ENCODE data around the gene TUBB2A.
"Not testable (repeated sequence)": the region's sequence is repeated elsewhere in the genome, so short reads cannot be mapped to it uniquely, and the experiment has no call there.

TUBB2A gene

DNA sequence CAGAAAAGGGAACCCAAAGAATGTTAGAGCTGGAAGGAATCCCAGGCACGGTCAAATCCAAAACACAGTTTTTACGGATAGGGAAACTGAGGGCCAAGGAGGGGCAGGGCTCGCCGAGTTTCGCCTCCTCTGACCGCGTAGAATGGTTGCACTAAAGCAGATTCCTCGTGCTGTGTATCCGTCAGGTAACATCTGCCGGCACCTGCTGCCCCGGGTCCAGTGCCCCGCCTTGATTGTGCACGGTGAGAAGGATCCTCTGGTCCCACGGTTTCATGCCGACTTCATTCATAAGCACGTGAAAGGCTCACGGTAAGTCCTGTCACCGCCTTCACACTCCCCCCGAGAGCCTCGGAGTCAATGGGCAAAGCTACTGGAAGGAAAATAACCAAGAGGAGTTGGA is 17.1 kb downstream of the TUBB2A start:
- no peak for TF ChIP-seq CTCF (IDR thresholded peaks at IDR 0.05; ENCODE audit: insufficient read depth, low read length, missing control alignments)
- POLR2A ChIA-PET: interaction anchor here (1.2 kb wide), 1 partner anchor 17 kb away, joined by 5 read pairs; the partner anchor contains the start of gene TUBB2A
- CTCF ChIA-PET: interaction anchor here (1.0 to 6.0 kb wide), 7 partner anchors 8 to 111 kb away, joined by 3 to 34 read pairs (median 5); partner anchors contain the start of gene TUBB2A
- DNase-seq (ENCODE audit: low read depth, low spot score): no peak
- no peak overlapping the region for H3K4me3 ChIP-seq (ENCODE audit: low read depth, low read length)

- TF ChIP-seq CTCF (IDR thresholded peaks at IDR 0.05; ENCODE audit: insufficient read depth, low read length, missing control alignments): no peak
- CTCF ChIA-PET: interaction anchor here (1.0 to 6.0 kb wide), 11 partner anchors 9 to 112 kb away, joined by 3 to 34 read pairs (median 5); partner anchors contain the start of gene TUBB2A
- DNase-seq (ENCODE audit: low read depth, low spot score): no peak
- H3K4me3 ChIP-seq (ENCODE audit: low read depth, low read length): no peak overlapping the region
- POLR2A ChIA-PET: interaction anchor here (0.7 to 1.2 kb wide), 5 partner anchors 11 to 1232 kb away, joined by 3 to 5 read pairs (median 3); partner anchors contain the start of gene TUBB2A
These were observed 18.0 kb downstream of the TUBB2A start for GRCh38 chr6:3139090-3139903.

DNA sequence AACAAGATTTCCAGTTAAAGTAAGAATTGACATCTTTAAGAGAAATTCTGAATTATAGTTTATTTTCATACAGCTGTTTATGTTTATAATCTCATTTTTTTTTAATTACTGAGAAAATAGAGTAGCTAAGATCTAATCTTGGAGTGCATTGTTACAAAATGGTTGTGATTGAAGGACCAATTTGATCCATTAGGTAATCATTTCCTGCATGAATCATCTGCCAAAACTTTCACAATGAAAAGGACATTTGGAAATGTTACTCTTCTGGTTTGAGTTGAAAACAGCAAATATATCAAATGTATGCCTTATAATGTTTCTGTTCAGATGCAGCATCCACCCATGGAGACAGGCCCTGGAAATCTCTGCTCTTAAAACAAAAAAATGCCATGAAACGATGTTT is 19.0 kb downstream of the TUBB2A start:
- H3K4me3 ChIP-seq (ENCODE audit: low read depth, low read length): no peak overlapping the region
- TF ChIP-seq CTCF (IDR thresholded peaks at IDR 0.05; ENCODE audit: insufficient read depth, low read length, missing control alignments): no peak
- ChIA-PET CTCF (interaction anchor here (0.9 to 6.0 kb wide), 8 partner anchors 10 to 113 kb away, joined by 3 to 34 read pairs (median 4); partner anchors contain the start of gene TUBB2A), POLR2A (interaction anchor here (0.7 kb wide), 1 partner anchor 158 kb away, joined by 3 read pairs; no protein-coding TSS in a partner anchor)
- no peak for DNase-seq (ENCODE audit: low read depth, low spot score)

GRCh38 chr6:3137873-3138272 is 19.5 kb downstream of the TUBB2A start:
- CTCF ChIA-PET: interaction anchor here (0.9 to 6.0 kb wide), 8 partner anchors 10 to 114 kb away, joined by 3 to 34 read pairs (median 4); partner anchors contain the start of gene TUBB2A
- DNase-seq (ENCODE audit: low read depth, low spot score); POLR2A ChIA-PET; H3K4me3 ChIP-seq (ENCODE audit: low read depth, low read length): not testable (repeated sequence)

GRCh38 chr6:3137057-3137777 is 20.1 kb downstream of the TUBB2A start:
- no peak for TF ChIP-seq CTCF (IDR thresholded peaks at IDR 0.05; ENCODE audit: insufficient read depth, low read length, missing control alignments)
- CTCF ChIA-PET: interaction anchor here (0.8 to 6.0 kb wide), 8 partner anchors 10 to 120 kb away, joined by 3 to 34 read pairs (median 3); partner anchors contain the start of gene TUBB2A
- H3K4me3 ChIP-seq (ENCODE audit: low read depth, low read length): no peak overlapping the region
- no peak for DNase-seq (ENCODE audit: low read depth, low spot score)
- POLR2A ChIA-PET: no interaction called here

DNA sequence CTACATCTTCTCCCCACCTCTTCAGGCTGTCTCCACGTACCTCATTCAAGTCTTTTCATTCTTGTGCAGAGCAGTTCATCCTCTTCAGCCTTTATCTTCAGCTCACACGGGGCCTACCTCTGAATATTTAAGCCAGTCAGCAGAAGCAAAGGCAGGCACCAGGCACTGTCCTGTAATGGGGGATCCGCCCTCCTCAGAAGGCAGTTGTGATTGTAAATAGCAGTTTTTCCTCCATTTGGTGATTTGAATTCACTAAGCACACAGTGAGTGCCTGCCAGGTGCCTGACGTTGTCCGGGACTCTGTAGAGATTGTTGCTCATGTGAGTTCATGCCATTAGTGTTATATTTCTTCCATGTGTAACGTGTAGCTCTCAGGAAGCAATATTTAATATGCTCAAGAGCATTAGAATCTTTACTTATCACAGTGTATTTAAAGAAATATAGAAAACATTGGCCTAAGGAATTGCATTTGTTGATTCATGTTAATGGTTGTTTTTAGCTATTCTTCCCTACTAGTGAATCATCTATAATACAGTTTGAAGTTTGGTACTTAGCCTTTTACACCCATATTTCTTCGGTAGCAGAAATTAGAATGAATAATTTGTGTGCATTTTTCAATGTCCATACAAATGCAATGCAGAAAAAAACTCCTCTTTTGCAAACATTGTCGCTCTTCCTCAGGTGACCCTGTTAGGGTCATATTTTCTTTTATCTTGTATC is 20.9 kb downstream of the TUBB2A start:
- no peak for DNase-seq (ENCODE audit: low read depth, low spot score)
- no peak overlapping the region for H3K4me3 ChIP-seq (ENCODE audit: low read depth, low read length)
- TF ChIP-seq CTCF (IDR thresholded peaks at IDR 0.05; ENCODE audit: insufficient read depth, low read length, missing control alignments): no peak
- CTCF ChIA-PET: interaction anchor here (0.8 to 1.5 kb wide), 7 partner anchors 9 to 121 kb away, joined by 3 to 5 read pairs (median 3); partner anchors contain the start of gene TUBB2A
- POLR2A ChIA-PET: no interaction called here

Data from AG04449 (cell line).